HG03135 (cell line): ENCODE measurements around the gene MACF1.

Experiments
- ATAC-seq: cut with Tn5 transposase; IDR thresholded peaks from one replicate; pipeline ENCODE4 v1.9.1; 2021; ENCODE audit warnings: mild to moderate bottlenecking, moderate library complexity; ENCODE audit not compliant: unreplicated experiment

MACF1 gene

GRCh38 chr1:39410915-39411436, 206.5 kb downstream of the MACF1 start:
- no peak for ATAC-seq

- no peak for ATAC-seq
These were observed 207.3 kb downstream of the MACF1 start for GRCh38 chr1:39411526-39412478.

- ATAC-seq, result no peak
These were observed 208.4 kb downstream of the MACF1 start for GRCh38 chr1:39412892-39413291.

- no peak for ATAC-seq
These were observed 209.5 kb downstream of the MACF1 start for GRCh38 chr1:39413902-39414528.

- ATAC-seq, result no peak
These were observed 211.1 kb downstream of the MACF1 start for GRCh38 chr1:39415553-39415952.

- no peak for ATAC-seq
These were observed 212.1 kb downstream of the MACF1 start for GRCh38 chr1:39416609-39417008.

GRCh38 chr1:39418236-39418635, 213.7 kb downstream of the MACF1 start:
- ATAC-seq, result no peak

GRCh38 chr1:39420493-39420892, 216.0 kb downstream of the MACF1 start:
- no peak for ATAC-seq

GRCh38 chr1:39422614-39423013, 218.1 kb downstream of the MACF1 start:
- no peak for ATAC-seq

- no peak for ATAC-seq
These were observed 220.7 kb downstream of the MACF1 start for GRCh38 chr1:39425151-39425550.

- no peak for ATAC-seq
These were observed 221.1 kb downstream of the MACF1 start for GRCh38 chr1:39425634-39426033.

GRCh38 chr1:39426346-39426745, 221.9 kb downstream of the MACF1 start:
- no peak for ATAC-seq

- no peak for ATAC-seq
These were observed 222.9 kb downstream of the MACF1 start for GRCh38 chr1:39427374-39427773.

GRCh38 chr1:39427912-39428311, 223.4 kb downstream of the MACF1 start:
- no peak for ATAC-seq

GRCh38 chr1:39431927-39432326, 227.4 kb downstream of the MACF1 start:
- no peak for ATAC-seq

GRCh38 chr1:39434797-39435395, 230.4 kb downstream of the MACF1 start:
- ATAC-seq, result no peak

GRCh38 chr1:39435597-39435996, 231.1 kb downstream of the MACF1 start:
- ATAC-seq, result no peak

GRCh38 chr1:39436842-39437241, 232.3 kb downstream of the MACF1 start:
- no peak for ATAC-seq

GRCh38 chr1:39438042-39438441, 233.5 kb downstream of the MACF1 start:
- no peak for ATAC-seq

- no peak for ATAC-seq
These were observed 236.4 kb downstream of the MACF1 start for GRCh38 chr1:39440856-39441255.

GRCh38 chr1:39441797-39442196, 237.3 kb downstream of the MACF1 start:
- ATAC-seq, result no peak

- no peak for ATAC-seq
These were observed 241.1 kb downstream of the MACF1 start for GRCh38 chr1:39445573-39445972.
